GM21737 (cell line): ENCODE results near the gene PCDH19.
"Not testable (repeated sequence)": the region's sequence is repeated elsewhere in the genome, so short reads cannot be mapped to it uniquely, and the experiment has no call there.

ENCODE experiments used
- ATAC-seq: cut with Tn5 transposase; IDR thresholded peaks from one replicate; pipeline ENCODE4 v1.9.1; 2021; ENCODE audit warnings: mild to moderate bottlenecking, moderate library complexity; ENCODE audit not compliant: unreplicated experiment

PCDH19 gene, protein sequence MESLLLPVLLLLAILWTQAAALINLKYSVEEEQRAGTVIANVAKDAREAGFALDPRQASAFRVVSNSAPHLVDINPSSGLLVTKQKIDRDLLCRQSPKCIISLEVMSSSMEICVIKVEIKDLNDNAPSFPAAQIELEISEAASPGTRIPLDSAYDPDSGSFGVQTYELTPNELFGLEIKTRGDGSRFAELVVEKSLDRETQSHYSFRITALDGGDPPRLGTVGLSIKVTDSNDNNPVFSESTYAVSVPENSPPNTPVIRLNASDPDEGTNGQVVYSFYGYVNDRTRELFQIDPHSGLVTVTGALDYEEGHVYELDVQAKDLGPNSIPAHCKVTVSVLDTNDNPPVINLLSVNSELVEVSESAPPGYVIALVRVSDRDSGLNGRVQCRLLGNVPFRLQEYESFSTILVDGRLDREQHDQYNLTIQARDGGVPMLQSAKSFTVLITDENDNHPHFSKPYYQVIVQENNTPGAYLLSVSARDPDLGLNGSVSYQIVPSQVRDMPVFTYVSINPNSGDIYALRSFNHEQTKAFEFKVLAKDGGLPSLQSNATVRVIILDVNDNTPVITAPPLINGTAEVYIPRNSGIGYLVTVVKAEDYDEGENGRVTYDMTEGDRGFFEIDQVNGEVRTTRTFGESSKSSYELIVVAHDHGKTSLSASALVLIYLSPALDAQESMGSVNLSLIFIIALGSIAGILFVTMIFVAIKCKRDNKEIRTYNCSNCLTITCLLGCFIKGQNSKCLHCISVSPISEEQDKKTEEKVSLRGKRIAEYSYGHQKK (N-terminal part only)

GRCh38 chrX:100409610-100410590 is at the start of gene PCDH19:
TSS of gene PCDH19 (minus strand) at chrX:100410273. CDS start at chrX:100408597, 1,676 bp downstream.
- ATAC-seq, result no peak

GRCh38 chrX:100449696-100450608 is 39.9 kb upstream of the PCDH19 start:
- no peak for ATAC-seq

DNA sequence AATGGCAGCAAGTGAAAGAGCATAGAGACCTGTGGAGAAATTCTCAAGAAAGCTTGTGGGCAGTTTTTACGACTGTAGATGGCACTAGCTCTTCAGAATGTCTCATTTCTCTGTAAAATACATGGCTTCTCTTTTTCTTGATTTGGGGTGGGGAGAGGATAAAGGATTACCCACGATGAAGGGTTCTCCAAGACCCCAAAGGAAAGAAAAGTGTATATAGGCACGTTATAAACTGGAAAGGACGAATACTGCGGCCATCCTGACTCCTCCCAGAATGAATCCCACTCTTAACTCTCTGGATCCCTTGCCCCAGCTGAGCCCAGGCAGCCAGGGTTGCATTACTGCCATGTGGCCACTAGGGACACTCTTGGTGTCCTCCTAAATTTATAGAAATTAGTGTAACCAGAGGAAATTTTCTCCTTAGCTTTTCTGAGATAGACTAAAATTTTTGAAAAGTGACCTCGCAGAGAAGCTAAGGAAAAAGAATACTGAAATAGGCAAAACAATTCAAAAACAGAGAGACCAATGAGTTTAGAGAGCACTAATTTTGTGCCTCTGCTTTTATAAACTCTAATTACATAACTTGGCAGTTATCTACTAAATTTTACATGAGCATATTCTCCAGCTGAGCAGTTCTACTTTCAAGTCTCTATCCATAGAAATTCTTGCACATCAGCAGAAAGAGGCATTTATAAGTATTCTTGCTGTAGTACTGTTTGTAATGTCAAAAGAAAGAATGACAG is 37.8 kb upstream of the PCDH19 start:
- no peak for ATAC-seq

DNA sequence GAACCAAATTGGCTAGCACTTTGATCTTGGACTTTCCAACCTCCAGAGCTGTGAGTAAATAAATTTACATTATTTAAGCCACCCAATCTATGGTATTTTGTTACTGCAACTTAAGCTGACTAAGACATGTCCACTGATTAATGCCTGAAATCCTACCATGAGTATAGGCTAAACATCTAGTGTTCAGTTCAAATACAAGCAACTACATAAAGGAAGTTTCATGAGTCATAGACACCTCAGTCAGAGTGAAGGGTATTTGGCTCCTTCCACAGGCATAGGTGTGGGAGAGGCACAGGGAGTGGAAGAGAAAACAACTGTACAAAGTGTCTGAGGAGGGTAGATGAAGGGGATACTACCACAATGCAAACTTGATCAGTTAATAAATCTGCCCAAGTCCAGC is 35.5 kb upstream of the PCDH19 start:
- no peak for ATAC-seq

- ATAC-seq, result not testable (repeated sequence)
Measured at GRCh38 chrX:100441321-100441720, 31.2 kb upstream of the PCDH19 start.

DNA sequence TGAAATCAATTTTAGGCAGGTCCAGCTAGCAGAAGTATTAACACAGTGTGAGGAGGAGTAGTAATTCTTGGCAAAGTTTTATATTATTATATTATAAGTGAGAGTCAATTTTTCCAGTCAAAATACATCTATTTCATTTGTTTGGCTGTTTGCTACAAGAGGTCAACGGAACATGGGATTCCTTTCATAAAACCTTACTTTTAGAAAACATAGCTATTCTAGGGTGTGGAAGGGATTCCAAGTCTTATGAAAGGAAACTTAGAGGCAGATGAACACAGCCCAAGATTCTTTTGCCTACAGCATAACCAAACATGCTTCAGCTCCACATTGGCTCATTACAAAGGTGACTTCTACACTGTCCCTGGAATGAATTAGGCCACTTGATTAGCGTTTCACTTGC is 29.9 kb upstream of the PCDH19 start:
- no peak for ATAC-seq

DNA sequence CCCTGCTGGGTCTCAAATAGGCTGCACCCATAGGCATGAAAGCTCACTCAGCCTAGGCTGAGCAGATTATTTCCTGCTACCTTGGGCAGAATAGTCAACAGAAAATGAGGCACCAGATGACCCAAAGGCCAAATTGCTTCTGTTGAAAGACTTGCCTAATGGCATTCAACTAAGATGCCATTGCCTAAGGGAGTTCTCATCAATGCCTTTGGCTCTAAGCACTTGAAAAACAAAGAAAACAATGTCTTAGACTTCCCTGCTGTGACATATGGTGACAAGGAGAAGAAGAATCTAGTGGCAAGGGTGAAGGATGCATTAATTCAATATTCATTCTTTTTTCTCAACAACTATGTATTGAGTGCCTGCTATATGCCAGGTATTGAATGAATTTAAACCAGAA is 25.7 kb upstream of the PCDH19 start:
- no peak for ATAC-seq

DNA sequence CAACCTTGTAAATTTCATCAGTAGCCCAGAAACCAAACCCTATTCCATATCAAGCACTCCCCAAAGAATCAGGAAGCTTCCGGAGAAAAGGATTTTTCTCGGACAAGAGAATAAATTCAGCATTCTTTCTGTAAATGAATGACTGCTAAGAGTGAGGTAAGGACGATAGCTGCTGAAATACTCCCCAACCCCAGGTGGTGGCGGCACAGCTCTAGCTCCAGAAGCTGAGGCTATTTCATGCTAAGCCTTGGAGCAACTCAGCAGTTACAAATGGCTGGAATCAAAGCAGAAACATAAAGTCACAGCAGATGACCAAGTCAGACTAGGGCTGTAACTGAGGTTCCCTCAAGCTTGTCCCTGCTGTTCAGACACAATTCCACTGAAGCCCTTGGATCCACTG is 13.9 kb upstream of the PCDH19 start:
- no peak for ATAC-seq

GRCh38 chrX:100418556-100418955 is 8.5 kb upstream of the PCDH19 start:
- ATAC-seq, result no peak

DNA sequence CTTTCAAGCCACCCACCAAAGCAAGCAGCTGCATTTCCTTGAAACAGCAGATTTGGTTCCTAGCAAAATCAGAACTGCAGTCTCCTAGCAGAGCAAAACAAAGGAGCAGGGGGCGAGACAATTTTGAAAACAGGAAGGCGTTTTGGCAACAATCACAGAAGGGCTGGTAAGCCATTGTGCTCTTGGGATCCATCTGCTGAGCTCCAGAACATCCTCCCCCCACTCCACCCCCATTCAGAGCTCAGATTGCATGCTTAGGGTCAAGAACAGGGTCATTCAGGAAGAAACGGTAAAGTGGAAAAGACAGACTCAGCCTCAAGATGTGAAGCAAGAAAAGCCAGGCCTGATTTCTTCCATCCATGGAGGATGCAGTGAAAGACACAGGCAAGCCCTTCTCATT is 7.6 kb upstream of the PCDH19 start:
- no peak for ATAC-seq

DNA sequence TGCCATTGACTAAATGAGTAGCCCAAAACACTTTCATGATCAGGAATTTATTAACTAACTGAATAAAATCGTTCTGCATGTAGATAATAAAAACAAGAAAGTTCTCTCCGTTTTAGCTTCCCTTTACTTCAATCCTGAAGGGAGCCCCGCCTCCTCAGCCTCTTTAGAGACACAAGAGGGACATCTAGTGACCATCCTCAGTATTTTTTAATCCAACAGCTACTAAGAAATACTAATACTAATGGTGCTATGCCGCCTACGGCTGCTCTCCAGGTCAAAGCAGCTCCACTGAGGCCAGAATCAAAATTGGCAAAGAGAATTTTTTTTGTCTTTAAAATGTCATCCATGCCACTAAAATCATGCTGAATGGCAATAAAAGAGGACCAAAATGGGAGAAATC is 3.2 kb upstream of the PCDH19 start:
- no peak for ATAC-seq

GRCh38 chrX:100411802-100412715 is 2.0 kb upstream of the PCDH19 start:
- ATAC-seq, result no peak

DNA sequence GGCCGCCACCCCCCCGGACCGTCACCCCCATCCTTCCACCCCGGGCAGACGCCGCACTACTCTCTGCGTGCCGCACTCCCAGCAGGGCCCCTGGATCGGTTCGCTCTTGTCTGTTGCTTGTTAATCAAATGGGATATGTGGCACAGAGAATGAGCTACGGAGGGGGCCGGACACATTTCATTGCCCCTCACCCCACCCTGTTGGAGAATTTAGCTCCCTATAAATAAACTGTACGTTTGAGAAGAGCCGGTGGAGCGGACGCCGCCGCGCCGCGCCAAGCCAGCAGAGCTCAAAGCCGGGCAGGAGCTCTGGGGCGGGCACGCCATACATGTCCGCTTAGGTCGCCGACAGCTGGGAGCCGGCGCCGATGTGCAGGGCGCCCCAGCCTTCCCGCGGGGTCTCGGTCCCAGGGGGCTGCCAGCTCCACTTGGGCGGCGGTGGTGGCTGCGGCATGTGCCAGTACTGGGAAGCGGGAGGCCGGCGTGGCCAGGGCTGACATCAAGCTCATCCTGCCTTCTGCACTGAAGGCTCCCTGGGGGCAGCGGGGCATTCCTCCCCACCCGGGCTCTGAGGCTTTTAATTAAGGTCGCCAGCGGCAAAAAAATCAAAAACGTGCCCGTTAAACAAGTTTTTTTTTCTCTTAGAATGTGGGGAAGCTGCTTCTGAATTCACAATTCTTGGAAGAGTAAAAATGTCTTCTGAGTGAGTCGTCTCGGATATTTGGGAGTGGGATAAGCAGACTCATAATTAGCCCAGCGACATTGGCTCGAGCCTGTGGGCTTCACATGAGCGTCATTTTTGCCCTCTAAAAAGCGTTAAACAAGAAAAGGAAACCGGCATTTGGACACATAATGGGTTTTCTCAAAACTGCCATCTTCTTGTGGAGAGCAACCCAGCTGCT is 1.1 kb upstream of the PCDH19 start:
- ATAC-seq, result no peak

DNA sequence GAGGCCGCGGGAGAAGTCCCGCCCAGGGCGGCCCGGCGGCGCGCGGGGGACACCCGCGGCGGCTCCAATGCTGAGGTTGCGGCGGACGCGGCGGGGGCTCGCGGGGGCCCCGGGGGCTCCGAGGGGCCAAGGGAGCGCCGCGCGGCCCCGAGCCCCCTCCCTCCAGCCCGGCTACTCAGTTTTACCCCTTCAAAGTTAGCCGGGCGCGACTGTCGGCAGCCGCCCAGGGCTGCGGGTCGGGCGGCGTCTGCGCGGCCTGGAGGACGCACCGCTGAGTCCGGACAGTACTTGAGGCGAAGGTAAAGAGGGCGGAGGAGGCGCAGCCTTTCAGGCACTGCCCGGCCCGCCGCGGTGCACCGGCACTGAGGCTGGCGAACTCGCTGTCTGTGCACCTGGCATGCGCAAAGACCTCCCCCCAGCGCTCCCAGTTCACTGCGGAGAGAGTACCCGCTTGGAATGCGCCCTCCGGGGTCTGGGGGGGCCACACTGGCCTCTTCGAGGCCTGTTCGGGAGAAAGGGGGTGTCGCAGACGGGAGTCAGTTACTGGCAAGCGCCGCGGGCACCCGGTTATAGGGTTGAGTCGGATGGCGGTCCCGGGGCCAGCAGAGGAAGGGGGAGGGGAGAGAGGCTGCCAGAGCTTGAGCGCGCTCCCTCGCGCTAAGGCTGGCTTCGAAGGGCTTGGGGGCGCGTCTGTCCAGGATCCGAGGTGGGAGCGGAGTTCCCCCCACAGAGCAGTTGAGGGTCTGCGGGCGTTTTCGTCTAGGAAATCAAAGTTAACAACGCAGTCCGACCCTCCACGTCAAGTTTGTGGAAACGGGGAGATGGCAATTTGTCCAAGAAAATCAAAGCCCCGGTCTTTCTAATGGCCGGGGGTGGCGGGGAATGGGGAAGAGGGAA is 1.1 kb downstream of the PCDH19 start:
- ATAC-seq, result no peak

- no peak for ATAC-seq
Measured at GRCh38 chrX:100407784-100408712, 2.0 kb downstream of the PCDH19 start.
